ENCODE results near the gene LIMCH1.
"Not testable (repeated sequence)": the region's sequence is repeated elsewhere in the genome, so short reads cannot be mapped to it uniquely, and the experiment has no call there.

The LIMCH1 gene

DNA sequence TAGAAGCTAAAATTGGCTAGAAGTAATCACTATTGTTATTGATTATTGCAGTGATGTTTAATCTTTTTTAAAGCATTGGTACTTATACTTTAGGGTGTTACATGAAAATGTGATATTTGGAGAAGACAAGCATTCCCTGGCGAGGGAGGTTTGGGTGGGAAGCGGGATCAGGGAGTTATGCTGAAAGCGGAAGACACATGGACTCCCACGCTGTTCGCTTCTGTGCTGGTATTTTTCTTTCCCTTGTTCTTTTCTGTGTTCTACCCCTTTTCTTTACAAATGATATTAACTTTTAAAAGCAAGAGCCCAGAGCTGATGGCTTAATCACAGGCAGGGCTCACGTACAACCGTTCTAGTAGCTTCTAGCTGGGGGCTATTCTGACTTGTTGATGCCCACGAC is 148.9 kb downstream of the LIMCH1 start:
- no peak for DNase-seq

- DNase-seq = no peak
Measured at GRCh38 chr4:41687971-41688370, 150.0 kb downstream of the LIMCH1 start.

DNA sequence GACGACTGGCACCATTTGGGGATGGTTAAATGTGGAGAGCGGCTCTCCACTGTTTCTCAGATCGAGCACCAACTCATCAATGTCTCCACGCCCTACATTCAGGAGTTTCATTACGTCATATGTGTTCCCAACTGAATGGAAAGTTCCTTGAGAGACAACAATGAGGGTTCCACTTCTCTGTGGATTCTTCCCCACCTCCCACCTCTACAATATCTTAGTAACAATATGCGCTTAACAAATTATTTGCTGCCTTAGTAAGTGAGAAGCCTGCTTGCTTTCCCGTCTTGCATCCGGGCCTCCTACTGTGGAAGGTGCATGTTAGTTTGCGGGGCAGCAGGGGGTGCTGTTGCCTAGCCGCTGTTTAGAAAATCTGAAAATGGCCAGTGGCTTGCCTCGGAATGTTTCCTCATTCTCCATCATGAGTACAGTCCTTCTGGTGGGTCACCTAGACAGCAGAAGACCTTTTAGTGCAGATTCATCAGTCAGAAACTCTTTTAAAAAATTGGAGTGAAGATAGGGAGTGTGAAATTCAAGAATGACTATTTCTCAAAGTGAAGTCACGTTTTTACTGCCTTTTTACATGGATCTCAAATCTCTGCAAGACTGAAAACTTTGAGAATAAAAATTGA is 154.9 kb downstream of the LIMCH1 start:
- peak; percentile 44 for DNase-seq

- peak; percentile 43 for DNase-seq
Measured at GRCh38 chr4:41693629-41694028, 155.7 kb downstream of the LIMCH1 start.

GRCh38 chr4:41696131-41696530 is 158.2 kb downstream of the LIMCH1 start:
- DNase-seq = no peak

DNA sequence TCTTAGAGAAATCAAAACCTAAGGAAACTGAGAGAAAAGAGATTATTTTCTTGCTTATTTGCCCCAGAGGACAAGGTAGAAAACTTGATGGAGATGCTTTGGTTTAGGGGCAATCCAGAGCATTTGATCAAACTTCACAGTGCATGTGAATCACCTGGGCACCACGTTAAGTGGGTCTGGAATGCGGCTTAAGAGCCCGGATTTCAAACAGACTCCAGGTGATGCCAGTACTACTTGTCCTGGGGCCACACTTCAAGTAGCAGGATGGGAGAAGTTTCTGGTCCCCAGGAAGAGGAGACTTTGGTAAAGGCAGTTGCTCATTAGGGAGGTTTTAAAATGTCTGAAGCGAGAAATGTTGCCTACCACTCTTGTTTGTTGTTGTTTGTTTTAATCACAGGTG is 158.8 kb downstream of the LIMCH1 start:
- DNase-seq = no peak

GRCh38 chr4:41701983-41702382 is 164.0 kb downstream of the LIMCH1 start:
- no peak for DNase-seq

GRCh38 chr4:41702770-41703169 is 164.8 kb downstream of the LIMCH1 start:
- DNase-seq = no peak

DNA sequence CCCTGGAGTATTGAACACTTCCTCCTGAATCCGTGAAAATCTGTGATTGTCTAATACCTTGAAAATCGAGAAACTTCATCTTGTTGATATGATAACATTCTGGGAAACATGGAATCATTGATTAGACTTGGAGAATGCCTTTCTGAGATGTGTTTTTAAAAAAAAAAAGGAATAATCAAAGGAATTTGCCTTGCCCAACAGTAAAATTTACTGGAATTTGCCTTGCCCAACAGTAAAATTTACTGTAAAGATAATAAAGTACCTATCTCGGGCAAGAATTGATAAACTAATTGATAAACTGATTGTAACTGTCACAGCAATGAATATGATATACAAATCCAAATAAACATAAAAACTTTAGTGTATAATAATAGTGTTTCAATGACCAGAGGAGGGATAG is 165.8 kb downstream of the LIMCH1 start:
- no peak for DNase-seq

DNA sequence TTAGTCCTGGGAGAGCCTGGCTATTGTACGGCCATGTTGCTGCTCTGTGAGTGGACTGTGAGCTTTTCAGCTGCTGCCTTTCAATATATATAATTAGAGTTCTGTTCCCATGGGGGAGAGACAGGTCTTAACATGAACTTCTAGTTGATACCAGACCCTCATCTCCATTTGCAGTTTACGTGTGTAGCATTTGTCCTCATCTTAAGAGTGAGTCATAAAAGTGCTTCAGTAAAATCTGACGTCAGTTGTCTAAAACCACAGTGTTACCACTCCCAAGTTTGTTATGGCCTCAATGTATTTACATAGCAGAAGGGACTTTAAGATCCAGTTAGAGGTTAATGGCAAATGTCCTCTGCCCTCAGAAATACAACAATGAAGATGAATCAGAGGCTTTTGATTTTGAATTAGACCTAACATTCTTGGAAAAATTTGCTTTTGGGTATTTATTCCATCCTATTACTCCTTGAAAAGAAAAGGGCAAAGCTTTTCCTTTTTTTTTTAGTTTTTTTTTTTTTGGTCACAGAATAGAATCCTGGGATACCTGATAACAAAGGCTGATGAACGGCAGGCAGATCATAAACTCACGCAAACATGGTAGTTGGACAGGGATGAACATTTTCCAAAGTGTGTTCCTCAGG is 172.0 kb downstream of the LIMCH1 start:
- peak; percentile 47 for DNase-seq

- not testable (repeated sequence) for DNase-seq
Measured at GRCh38 chr4:41711654-41712053, 173.7 kb downstream of the LIMCH1 start.

DNA sequence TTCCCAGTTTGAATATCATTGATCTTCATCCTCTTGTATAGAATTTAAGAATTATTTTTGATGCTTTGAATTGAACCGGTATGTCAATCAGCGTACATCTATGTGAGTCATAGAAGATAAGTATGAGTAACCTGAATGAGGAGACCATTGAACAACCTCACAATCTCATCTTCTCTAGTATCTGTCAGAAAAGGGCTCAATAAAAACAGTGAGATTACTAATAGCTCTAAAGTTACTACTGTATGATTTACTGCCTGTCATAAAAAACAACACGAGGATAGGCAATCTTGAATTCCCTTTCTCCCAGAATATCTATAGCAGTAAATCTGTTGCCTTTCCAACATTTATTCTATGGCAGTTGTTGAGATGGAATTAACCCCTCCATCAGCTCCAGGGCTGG is 174.5 kb downstream of the LIMCH1 start:
- no peak for DNase-seq

- no peak for DNase-seq
Measured at GRCh38 chr4:41713768-41714167, 175.8 kb downstream of the LIMCH1 start.

DNA sequence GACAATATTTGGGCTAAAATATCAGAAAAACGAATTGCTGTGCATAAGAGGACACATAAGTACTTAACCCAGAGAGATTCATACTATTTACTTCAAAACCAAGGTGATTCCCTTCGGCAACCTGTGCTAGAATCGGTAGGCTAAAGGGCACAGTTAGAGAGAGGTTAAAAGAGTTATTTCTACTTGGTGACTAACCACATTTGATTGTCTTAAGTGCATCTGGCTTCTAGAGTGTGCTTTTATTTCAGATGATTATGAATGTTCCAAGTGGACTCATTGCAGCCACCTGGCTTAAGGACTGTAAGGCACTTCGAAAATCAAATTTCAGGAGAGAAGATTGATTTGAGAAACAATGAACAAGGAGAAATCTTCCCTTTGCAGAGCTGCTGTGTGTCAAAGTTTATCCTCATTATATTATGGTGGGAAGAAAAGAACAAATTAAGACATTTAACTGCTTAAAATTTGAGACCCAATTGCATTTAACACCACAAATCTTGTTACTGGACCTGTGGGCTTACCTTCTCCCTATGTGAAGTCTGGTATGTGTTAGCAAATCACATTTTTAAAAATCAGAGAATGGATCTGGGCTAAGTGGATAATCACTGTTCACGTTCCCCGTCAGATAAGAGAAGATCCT is 176.5 kb downstream of the LIMCH1 start:
- no peak for DNase-seq

- no peak for DNase-seq
Measured at GRCh38 chr4:41715155-41715554, 177.2 kb downstream of the LIMCH1 start.

- DNase-seq = peak; percentile 63
Measured at GRCh38 chr4:41718907-41719306, 180.9 kb downstream of the LIMCH1 start.

- peak; percentile 2 for DNase-seq
Measured at GRCh38 chr4:41719417-41719816, 181.5 kb downstream of the LIMCH1 start.

DNA sequence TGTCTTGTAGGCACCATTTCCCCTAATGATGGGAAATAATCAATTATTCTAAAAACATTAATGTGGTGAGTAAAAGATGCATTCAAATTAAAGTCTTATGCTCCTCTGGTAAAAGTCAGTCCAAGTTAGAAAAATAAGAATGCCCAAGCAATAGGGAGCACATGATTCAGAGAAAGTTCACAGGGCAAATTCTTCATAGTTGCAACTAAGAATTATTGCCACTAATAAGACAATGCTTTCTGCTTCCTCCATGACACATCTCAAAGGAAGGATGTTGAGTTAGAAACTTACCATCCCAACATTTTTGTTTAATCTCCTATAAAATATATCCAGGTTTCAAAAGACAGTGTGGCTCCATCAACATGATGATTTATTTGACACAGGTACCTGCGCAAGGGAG is 184.2 kb downstream of the LIMCH1 start:
- no peak for DNase-seq

DNA sequence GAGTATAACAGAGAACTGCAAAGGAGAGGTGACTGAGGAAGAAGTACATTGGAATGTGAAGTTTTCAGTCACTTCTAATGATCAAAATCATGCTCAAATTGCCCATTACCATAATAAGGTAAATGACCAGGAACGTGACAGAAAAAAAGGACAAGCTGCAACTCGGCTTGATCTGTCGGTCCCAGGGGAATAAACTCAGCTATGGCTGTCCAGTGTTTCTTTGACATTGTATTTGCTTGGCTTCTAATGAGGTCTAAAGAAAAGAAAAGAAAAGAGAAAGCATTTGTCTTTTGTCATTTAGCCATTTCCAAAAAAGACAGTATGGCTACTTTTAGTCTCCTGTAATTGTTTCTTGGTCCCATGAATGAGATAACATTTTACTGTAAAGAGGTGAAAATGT is 185.3 kb downstream of the LIMCH1 start:
- DNase-seq = no peak

- no peak for DNase-seq
Measured at GRCh38 chr4:41725254-41725653, 187.3 kb downstream of the LIMCH1 start.

DNA sequence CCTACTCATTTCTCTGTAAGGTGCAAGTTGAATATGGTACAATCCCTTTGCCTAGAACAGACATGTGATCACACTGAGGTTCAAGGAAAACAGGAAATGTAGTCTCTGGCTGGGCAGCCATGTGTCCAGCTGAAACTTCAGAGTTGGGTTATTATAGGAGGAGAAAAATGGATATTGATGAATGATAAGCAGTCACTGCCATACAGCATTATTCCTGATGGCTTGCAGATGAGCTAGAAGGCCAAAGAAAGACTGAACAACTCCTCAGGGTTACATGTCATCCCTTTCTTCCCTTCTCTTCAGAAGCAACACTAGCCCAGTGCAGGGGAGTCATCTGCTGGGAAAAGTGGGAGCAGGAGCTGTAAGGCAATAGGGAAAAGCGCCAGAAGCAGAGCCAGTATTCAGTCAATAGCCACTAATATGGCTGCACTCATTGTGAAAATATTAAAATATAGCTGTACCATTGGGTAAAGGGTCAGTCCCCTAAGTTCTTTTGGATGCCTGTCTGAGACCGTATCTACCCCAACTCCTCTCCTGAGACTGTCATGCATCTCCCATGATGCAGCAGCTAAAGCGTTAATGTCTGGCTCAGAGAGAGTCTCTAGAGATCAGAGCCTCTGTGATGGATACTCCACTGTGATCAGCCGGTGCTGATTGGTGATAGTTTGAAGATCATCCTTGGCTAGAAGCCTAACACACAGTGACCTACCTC is 190.1 kb downstream of the LIMCH1 start:
- DNase-seq = no peak

- no peak for DNase-seq
Measured at GRCh38 chr4:41728573-41728913, 190.6 kb downstream of the LIMCH1 start.

- no peak for DNase-seq
Measured at GRCh38 chr4:41731569-41732126, 193.7 kb downstream of the LIMCH1 start.

Measured in fibroblast of skin of back (primary cell).